Smooth muscle cell (in vitro differentiated cells): ENCODE data around the gene GPR61. TPM values are rescaled to one million over a fixed set of nuclear protein-coding genes. Genes with fewer than 3 reads are reported as not detected.

Experiments used
- DNase-seq: peaks from one replicate; lab custom pipeline; 2025; ENCODE audit not compliant: unreplicated experiment; lab: John Stamatoyannopoulos, UW
- H2AFZ ChIP-seq: fragments of 200-600 bp; sonication (generic); 2 replicates; pipeline ENCODE4 v1.6.0; 2016; ENCODE audit warnings: antibody characterized with exemption, low read depth, mild to moderate bottlenecking
- H3F3A ChIP-seq: fragments of 200-600 bp; sonication (generic); 2 replicates; pipeline ENCODE4 v1.6.0; 2017; ENCODE audit warnings: antibody characterized with exemption, low read depth
- H3K27ac ChIP-seq: fragments of 200-600 bp; sonication (generic); 2 replicates; pipeline ENCODE4 v1.5.1; 2016; ENCODE audit warnings: low read depth, mild to moderate bottlenecking
- H3K27me3 ChIP-seq: fragments of 200-600 bp; sonication (generic); 2 replicates; pipeline ENCODE4 v1.6.1; 2016; ENCODE audit warnings: low read depth, mild to moderate bottlenecking
- H3K36me3 ChIP-seq: fragments of 200-600 bp; sonication (generic); 2 replicates; pipeline ENCODE4 v1.5.1; 2016; ENCODE audit warnings: low read depth
- H3K4me1 ChIP-seq: fragments of 200-600 bp; sonication (generic); 2 replicates; pipeline ENCODE4 v1.5.1; 2016; ENCODE audit warnings: low read depth
- H3K4me2 ChIP-seq: fragments of 200-600 bp; sonication (generic); 2 replicates; pipeline ENCODE4 v1.6.0; 2016; ENCODE audit warnings: mild to moderate bottlenecking
- H3K4me3 ChIP-seq: fragments of 200-600 bp; sonication (generic); 2 replicates; pipeline ENCODE4 v1.5.1; 2016; ENCODE audit warnings: mild to moderate bottlenecking
- H3K79me2 ChIP-seq: fragments of 200-600 bp; sonication (generic); 2 replicates; pipeline ENCODE4 v1.6.0; 2016; ENCODE audit warnings: low read depth, mild to moderate bottlenecking
- H3K9ac ChIP-seq: fragments of 200-600 bp; sonication (generic); 2 replicates; pipeline ENCODE4 v1.6.0; 2016; ENCODE audit warnings: low read depth
- H3K9me3 ChIP-seq: fragments of 200-600 bp; sonication (generic); replicated peaks from 2 replicates; pipeline ENCODE4 v1.5.1; 2016; ENCODE audit warnings: low read depth
- H4K20me1 ChIP-seq: fragments of 200-600 bp; sonication (generic); 2 replicates; pipeline ENCODE4 v1.6.0; 2016; ENCODE audit warnings: low read depth
- WGBS: methylation state at CpG from one replicate; pipeline ENCODE4 v1.1.7; 2016; ENCODE audit warnings: low lambda C conversion rate; 5-methylcytosine and 5-hydroxymethylcytosine counted together
- polyA plus RNA-seq: library from polyadenylated mRNA; unstranded; fragments of >200 nt; fragmentation: Nextera tagmentation; extraction: Ambion mirVana; gene quantifications from 2 replicates; pipeline ENCODE4 v1.2.1, GENCODE V29; 2016
- small RNA-seq: library from RNA; depleted of rRNA; stranded (forward); fragments of <200 nt; gene quantifications from one replicate; pipeline ENCODE3, GENCODE V24; 2014
- total RNA-seq: library from RNA; depleted of rRNA; stranded (reverse); fragments of >200 nt; gene quantifications from 2 replicates; pipeline ENCODE4 v1.2.3, GENCODE V29; 2014
- TF ChIP-seq, protein P1 (sequence below): fragments of 200-600 bp; sonication (generic); IDR thresholded peaks from 2 replicates; pipeline ENCODE4 v1.5.1; 2017; ENCODE audit warnings: borderline replicate concordance, mild to moderate bottlenecking, antibody characterized with exemption; ENCODE audit not compliant: insufficient read depth, poor library complexity, severe bottlenecking

The GPR61 gene
- total and polyA plus RNA-seq, 2 experiments from 2014 or later = 0.37 TPM; not detected in 1

- H3K9me3 ChIP-seq = no peaks in the 10 kb centered on the region
- H3K4me3 ChIP-seq = no peak overlapping the region
- peak overlapping the region; percentile 1 for H3K27ac ChIP-seq
- H3K27me3 ChIP-seq = no peaks in the 10 kb centered on the region
- no peak for DNase-seq
- no peak overlapping the region for H3K4me2 ChIP-seq
- peaks cover 24% of the 10 kb centered on the region for H3K36me3 ChIP-seq
- 89% methylated on average over 2 of the region's 2 CpGs for WGBS
- no peaks in the 10 kb centered on the region for H3K79me2 ChIP-seq
- TF ChIP-seq, protein P1, sequence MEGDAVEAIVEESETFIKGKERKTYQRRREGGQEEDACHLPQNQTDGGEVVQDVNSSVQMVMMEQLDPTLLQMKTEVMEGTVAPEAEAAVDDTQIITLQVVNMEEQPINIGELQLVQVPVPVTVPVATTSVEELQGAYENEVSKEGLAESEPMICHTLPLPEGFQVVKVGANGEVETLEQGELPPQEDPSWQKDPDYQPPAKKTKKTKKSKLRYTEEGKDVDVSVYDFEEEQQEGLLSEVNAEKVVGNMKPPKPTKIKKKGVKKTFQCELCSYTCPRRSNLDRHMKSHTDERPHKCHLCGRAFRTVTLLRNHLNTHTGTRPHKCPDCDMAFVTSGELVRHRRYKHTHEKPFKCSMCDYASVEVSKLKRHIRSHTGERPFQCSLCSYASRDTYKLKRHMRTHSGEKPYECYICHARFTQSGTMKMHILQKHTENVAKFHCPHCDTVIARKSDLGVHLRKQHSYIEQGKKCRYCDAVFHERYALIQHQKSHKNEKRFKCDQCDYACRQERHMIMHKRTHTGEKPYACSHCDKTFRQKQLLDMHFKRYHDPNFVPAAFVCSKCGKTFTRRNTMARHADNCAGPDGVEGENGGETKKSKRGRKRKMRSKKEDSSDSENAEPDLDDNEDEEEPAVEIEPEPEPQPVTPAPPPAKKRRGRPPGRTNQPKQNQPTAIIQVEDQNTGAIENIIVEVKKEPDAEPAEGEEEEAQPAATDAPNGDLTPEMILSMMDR = no peak
- H3F3A ChIP-seq = no peaks in the 10 kb centered on the region
- H4K20me1 ChIP-seq = peaks cover 10% of the 10 kb centered on the region
- H3K4me1 ChIP-seq = no peaks in the 10 kb centered on the region
- H2AFZ ChIP-seq = no peak overlapping the region
- H3K9ac ChIP-seq = no peak overlapping the region
Measured at GRCh38 chr1:109595531-109595930, 55.9 kb downstream of the GPR61 start.

Small RNA genes within 50 kb of the gene (small RNA-seq; reads per million reads assigned to genes)
- not detected for gene RNU6V

Other genes starting within 250 kb of the GPR61 start
- not detected in 2 replicates for gene MYBPHL, start 232.9 kb upstream of the GPR61 start, total RNA-seq
- gene MYBPHL, start 232.9 kb upstream of the GPR61 start, polyA plus RNA-seq = not detected in 2 replicates
- 28.7 and 31.4 TPM in 2 replicates for gene SORT1, start 142.0 kb upstream of the GPR61 start, total RNA-seq
- gene SORT1, start 142.0 kb upstream of the GPR61 start, polyA plus RNA-seq = 9.8 and 17.0 TPM in 2 replicates
- 54.0 and 57.2 TPM in 2 replicates for gene PSMA5, start 113.4 kb upstream of the GPR61 start, total RNA-seq
- gene PSMA5, start 113.4 kb upstream of the GPR61 start, polyA plus RNA-seq = 89.8 and 93.9 TPM in 2 replicates
- gene SYPL2, start 73.3 kb upstream of the GPR61 start, total RNA-seq = 0.04 TPM in 1 of 2 replicates, not detected in the other
- not detected in 2 replicates for gene SYPL2, start 73.3 kb upstream of the GPR61 start, polyA plus RNA-seq
- 1.9 and 2.4 TPM in 2 replicates for gene ATXN7L2, start 56.0 kb upstream of the GPR61 start, total RNA-seq
- 5.7 and 6.2 TPM in 2 replicates for gene ATXN7L2, start 56.0 kb upstream of the GPR61 start, polyA plus RNA-seq
- gene CYB561D1, start 45.8 kb upstream of the GPR61 start, total RNA-seq = 4.5 and 8.6 TPM in 2 replicates
- 5.3 and 7.4 TPM in 2 replicates for gene CYB561D1, start 45.8 kb upstream of the GPR61 start, polyA plus RNA-seq
- 0.31 and 0.99 TPM in 2 replicates for gene AMIGO1, start 30.1 kb upstream of the GPR61 start, total RNA-seq
- gene AMIGO1, start 30.1 kb upstream of the GPR61 start, polyA plus RNA-seq = 0.93 and 1.4 TPM in 2 replicates
- 15.4 and 19.0 TPM in 2 replicates for gene GNAI3, start 8.7 kb downstream of the GPR61 start, total RNA-seq
- gene GNAI3, start 8.7 kb downstream of the GPR61 start, polyA plus RNA-seq = 11.4 and 13.0 TPM in 2 replicates
- not detected in 2 replicates for gene GNAT2, start 79.7 kb downstream of the GPR61 start, total RNA-seq
- gene GNAT2, start 79.7 kb downstream of the GPR61 start, polyA plus RNA-seq = not detected in 2 replicates
- 57.4 and 69.2 TPM in 2 replicates for gene AMPD2, start 80.0 kb downstream of the GPR61 start, total RNA-seq
- gene AMPD2, start 80.0 kb downstream of the GPR61 start, polyA plus RNA-seq = 104 and 122 TPM in 2 replicates
- 23.2 and 25.8 TPM in 2 replicates for gene GSTM4, start 116.2 kb downstream of the GPR61 start, total RNA-seq
- 32.8 and 34.4 TPM in 2 replicates for gene GSTM4, start 116.2 kb downstream of the GPR61 start, polyA plus RNA-seq
- gene GSTM2, start 128.2 kb downstream of the GPR61 start, total RNA-seq = 29.2 and 30.3 TPM in 2 replicates
- gene GSTM2, start 128.2 kb downstream of the GPR61 start, polyA plus RNA-seq = 41.2 and 43.8 TPM in 2 replicates
- 15.9 and 20.9 TPM in 2 replicates for gene GSTM1, start 147.9 kb downstream of the GPR61 start, total RNA-seq
- 31.4 and 46.3 TPM in 2 replicates for gene GSTM1, start 147.9 kb downstream of the GPR61 start, polyA plus RNA-seq
- not detected in 2 replicates for gene GSTM5, start 172.4 kb downstream of the GPR61 start, total RNA-seq
- gene GSTM5, start 172.4 kb downstream of the GPR61 start, polyA plus RNA-seq = 0.17 and 0.87 TPM in 2 replicates
- 117 and 153 TPM in 2 replicates for gene GSTM3, start 201.2 kb downstream of the GPR61 start, total RNA-seq
- gene GSTM3, start 201.2 kb downstream of the GPR61 start, polyA plus RNA-seq = 211 and 218 TPM in 2 replicates
- not detected in 2 replicates for gene EPS8L3, start 224.1 kb downstream of the GPR61 start, total RNA-seq
- not detected in 2 replicates for gene EPS8L3, start 224.1 kb downstream of the GPR61 start, polyA plus RNA-seq